Measurements from ENCODE around the gene HIPK2.

Gene HIPK2

DNA sequence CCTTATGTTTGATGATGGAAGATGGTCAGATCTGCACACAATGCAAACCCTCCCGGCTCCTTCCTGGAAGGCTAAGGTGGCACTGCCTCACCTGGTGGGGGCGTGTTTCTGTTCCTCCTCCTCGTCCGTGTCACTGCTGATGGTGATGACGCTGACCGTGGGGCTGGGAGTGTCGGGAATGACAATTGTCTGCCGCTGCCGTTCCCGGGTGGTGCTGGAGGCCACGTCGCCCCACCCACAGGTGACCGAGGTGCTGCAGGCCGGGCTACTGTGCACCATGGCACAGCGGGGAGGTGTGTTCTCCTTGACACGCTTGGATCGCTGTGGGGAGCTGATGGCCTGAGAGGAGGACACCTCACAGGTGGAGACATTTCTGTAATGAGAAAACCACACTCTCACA, 181.2 kb downstream of the HIPK2 start:
- H3K9me3 ChIP-seq (ENCODE audit: insufficient read depth, low read depth, low read length) = no peaks in the 10 kb centered on the region
- H2AFZ ChIP-seq (ENCODE audit: low read length) = no peak overlapping the region
- no peak overlapping the region for H3K4me3 ChIP-seq (ENCODE audit: low read length, poor library complexity, severe bottlenecking)
- no peak overlapping the region for H3K4me2 ChIP-seq (ENCODE audit: low read depth, low read length, poor library complexity, severe bottlenecking)
- no peaks in the 10 kb centered on the region for H3K79me2 ChIP-seq (ENCODE audit: insufficient read depth, low read length)
- H3F3A ChIP-seq (ENCODE audit: low read depth) = no peaks in the 10 kb centered on the region
- H3K9ac ChIP-seq (ENCODE audit: low read depth, low read length, poor library complexity, severe bottlenecking) = no peak overlapping the region
- H3K9me2 ChIP-seq (replicated peaks; ENCODE audit: low read depth, low read length) = no peaks in the 10 kb centered on the region
- H4K20me1 ChIP-seq (ENCODE audit: insufficient read depth, low read length, poor library complexity, severe bottlenecking) = no peaks in the 10 kb centered on the region
- H3K4me1 ChIP-seq (ENCODE audit: insufficient read depth, low read length, poor library complexity, severe bottlenecking) = no peaks in the 10 kb centered on the region
- TF ChIP-seq EZH2phosphoT487 (IDR thresholded peaks at IDR 0.05; ENCODE audit: borderline replicate concordance) = no peak
- TF ChIP-seq, protein P1, sequence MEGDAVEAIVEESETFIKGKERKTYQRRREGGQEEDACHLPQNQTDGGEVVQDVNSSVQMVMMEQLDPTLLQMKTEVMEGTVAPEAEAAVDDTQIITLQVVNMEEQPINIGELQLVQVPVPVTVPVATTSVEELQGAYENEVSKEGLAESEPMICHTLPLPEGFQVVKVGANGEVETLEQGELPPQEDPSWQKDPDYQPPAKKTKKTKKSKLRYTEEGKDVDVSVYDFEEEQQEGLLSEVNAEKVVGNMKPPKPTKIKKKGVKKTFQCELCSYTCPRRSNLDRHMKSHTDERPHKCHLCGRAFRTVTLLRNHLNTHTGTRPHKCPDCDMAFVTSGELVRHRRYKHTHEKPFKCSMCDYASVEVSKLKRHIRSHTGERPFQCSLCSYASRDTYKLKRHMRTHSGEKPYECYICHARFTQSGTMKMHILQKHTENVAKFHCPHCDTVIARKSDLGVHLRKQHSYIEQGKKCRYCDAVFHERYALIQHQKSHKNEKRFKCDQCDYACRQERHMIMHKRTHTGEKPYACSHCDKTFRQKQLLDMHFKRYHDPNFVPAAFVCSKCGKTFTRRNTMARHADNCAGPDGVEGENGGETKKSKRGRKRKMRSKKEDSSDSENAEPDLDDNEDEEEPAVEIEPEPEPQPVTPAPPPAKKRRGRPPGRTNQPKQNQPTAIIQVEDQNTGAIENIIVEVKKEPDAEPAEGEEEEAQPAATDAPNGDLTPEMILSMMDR (conservative IDR thresholded peaks at IDR 0.05; ENCODE audit: low read length) = no peak
- H3K36me3 ChIP-seq (ENCODE audit: insufficient read depth, low read length) = peaks cover 78% of the 10 kb centered on the region
- H3K27me3 ChIP-seq (ENCODE audit: insufficient read depth, low read length, poor library complexity, severe bottlenecking) = no peaks in the 10 kb centered on the region

GRCh38 chr7:139595806-139596205, 182.0 kb downstream of the HIPK2 start:
- no peaks in the 10 kb centered on the region for H4K20me1 ChIP-seq (ENCODE audit: insufficient read depth, low read length, poor library complexity, severe bottlenecking)
- no peaks in the 10 kb centered on the region for H3K79me2 ChIP-seq (ENCODE audit: insufficient read depth, low read length)
- no peak overlapping the region for H2AFZ ChIP-seq (ENCODE audit: low read length)
- TF ChIP-seq, protein P1 (conservative IDR thresholded peaks at IDR 0.05; ENCODE audit: low read length) = no peak
- no peak for TF ChIP-seq EZH2phosphoT487 (IDR thresholded peaks at IDR 0.05; ENCODE audit: borderline replicate concordance)
- no peak overlapping the region for H3K4me3 ChIP-seq (ENCODE audit: low read length, poor library complexity, severe bottlenecking)
- H3K36me3 ChIP-seq (ENCODE audit: insufficient read depth, low read length) = peaks cover 78% of the 10 kb centered on the region; the same call in 1 of the 2 replicates
- no peaks in the 10 kb centered on the region for H3K4me1 ChIP-seq (ENCODE audit: insufficient read depth, low read length, poor library complexity, severe bottlenecking)
- no peaks in the 10 kb centered on the region for H3F3A ChIP-seq (ENCODE audit: low read depth)
- H3K9me3 ChIP-seq (ENCODE audit: insufficient read depth, low read depth, low read length) = no peaks in the 10 kb centered on the region
- no peak overlapping the region for H3K9ac ChIP-seq (ENCODE audit: low read depth, low read length, poor library complexity, severe bottlenecking)
- no peak overlapping the region for H3K4me2 ChIP-seq (ENCODE audit: low read depth, low read length, poor library complexity, severe bottlenecking)
- no peaks in the 10 kb centered on the region for H3K27me3 ChIP-seq (ENCODE audit: insufficient read depth, low read length, poor library complexity, severe bottlenecking)
- H3K9me2 ChIP-seq (replicated peaks; ENCODE audit: low read depth, low read length) = no peaks in the 10 kb centered on the region

- Histone ChIP-seq H2AFZ (ENCODE audit: low read length) (no peak overlapping the region), H3K9ac (ENCODE audit: low read depth, low read length, poor library complexity, severe bottlenecking) (no peak overlapping the region)
Observed at GRCh38 chr7:139594911-139595476, 182.8 kb downstream of the HIPK2 start.

More at GRCh38 chr7:139594911-139595476, 182.8 kb downstream of the HIPK2 start:
- Histone ChIP-seq H3F3A (ENCODE audit: low read depth) (no peaks in the 10 kb centered on the region), H3K9me3 (ENCODE audit: insufficient read depth, low read depth, low read length) (no peaks in the 10 kb centered on the region), H3K4me3 (ENCODE audit: low read length, poor library complexity, severe bottlenecking) (no peak overlapping the region), H3K79me2 (ENCODE audit: insufficient read depth, low read length) (no peaks in the 10 kb centered on the region), H3K4me2 (ENCODE audit: low read depth, low read length, poor library complexity, severe bottlenecking) (no peak overlapping the region), H3K9me2 (replicated peaks; ENCODE audit: low read depth, low read length) (no peaks in the 10 kb centered on the region), H4K20me1 (ENCODE audit: insufficient read depth, low read length, poor library complexity, severe bottlenecking) (no peaks in the 10 kb centered on the region), H3K36me3 (ENCODE audit: insufficient read depth, low read length) (peaks cover 71% of the 10 kb centered on the region; the same call in 1 of the 2 replicates), H3K4me1 (ENCODE audit: insufficient read depth, low read length, poor library complexity, severe bottlenecking) (no peaks in the 10 kb centered on the region), H3K27me3 (ENCODE audit: insufficient read depth, low read length, poor library complexity, severe bottlenecking) (no peaks in the 10 kb centered on the region)
- TF ChIP-seq, protein P1 (conservative IDR thresholded peaks at IDR 0.05; ENCODE audit: low read length) = no peak
- no peak for TF ChIP-seq EZH2phosphoT487 (IDR thresholded peaks at IDR 0.05; ENCODE audit: borderline replicate concordance)
